Endothelial cell of umbilical vein (primary cell): ENCODE data around the gene CD72. TPM values are rescaled to one million over a fixed set of nuclear protein-coding genes. Genes with fewer than 3 reads are reported as not detected.

Experiments
- BruUV-seq: library from RNA; stranded (reverse); fragments of 400-500 nt; replicated peaks from 2 replicates; lab custom pipeline; 2021; lab: Mats Ljungman, UMichigan
- CTCF ChIA-PET: fragments of 300-600, 350-600 bp; sonication (Branson Sonifier 250); formaldehyde crosslinking; loops from one replicate; lab custom pipeline; 2021; ENCODE audit warnings: antibody characterized with exemption, inconsistent platforms; lab: Charles Lee
- POLR2A ChIA-PET: fragments of 300-600, 350-600 bp; sonication (Branson Sonifier 250); formaldehyde crosslinking; loops from one replicate; lab custom pipeline; 2021; ENCODE audit warnings: antibody characterized with exemption, inconsistent platforms; lab: Charles Lee
- DNase-seq: peaks from one replicate; pipeline ENCODE4 v3.0.0-alpha.2; 2011; ENCODE audit warnings: low read depth, low spot score
- FAIRE-seq: peaks from 2 replicates; lab custom pipeline; 2011; peaks lifted over from hg19 to GRCh38; lab: Jason Lieb, UNC
- H2AFZ ChIP-seq: 2 replicates; pipeline ENCODE4 v1.6.0; 2012; ENCODE audit warnings: low read depth, low read length, control low read depth, inconsistent platforms
- H3K27ac ChIP-seq: 2 replicates; pipeline ENCODE4 v1.5.1; 2011; ENCODE audit warnings: low read depth, mild to moderate bottlenecking, control low read depth, low read length, moderate library complexity; ENCODE audit not compliant: insufficient read depth
- H3K27me3 ChIP-seq, 2 experiments: 2 replicates each; pipeline versions ENCODE4 v1.6.0 to v1.6.1; 2011; ENCODE audit warnings: low read length in 2 of 2, mixed read lengths in 1 of 2; ENCODE audit not compliant: control insufficient read depth in 2 of 2, insufficient read depth in 2 of 2
- H3K36me3 ChIP-seq, 2 experiments: 2 replicates in 1 of 2; 3 replicates in 1 of 2; pipeline ENCODE4 v1.5.1; 2011; ENCODE audit warnings: low read length in 2 of 2, mild to moderate bottlenecking in 1 of 2, moderate library complexity in 1 of 2; ENCODE audit not compliant: control insufficient read depth in 2 of 2, insufficient read depth in 2 of 2; ENCODE audit errors: extremely low read depth in 1 of 2
- H3K4me1 ChIP-seq: 3 replicates; pipeline ENCODE4 v1.5.1; 2011; ENCODE audit warnings: mild to moderate bottlenecking, low read length; ENCODE audit not compliant: control insufficient read depth, insufficient read depth; ENCODE audit errors: extremely low read depth
- H3K4me2 ChIP-seq: 2 replicates; pipeline ENCODE4 v1.6.1; 2011; ENCODE audit warnings: low read length, control low read depth, mixed read lengths; ENCODE audit not compliant: insufficient read depth
- H3K4me3 ChIP-seq, 3 experiments: fragments of 200-600 bp in 1 of 3; sonication (generic), shearing (Covaris generic) in 1 of 3; replicated peaks in 1 of 3; 2 replicates each; pipeline ENCODE4 v1.5.1; 2011 to 2016; ENCODE audit warnings: control low read depth in 3 of 3, low read length in 3 of 3, mild to moderate bottlenecking in 2 of 3, inconsistent platforms in 1 of 3, low read depth in 1 of 3, moderate library complexity in 1 of 3; ENCODE audit not compliant: insufficient read depth in 1 of 3
- H3K79me2 ChIP-seq: 2 replicates; pipeline ENCODE4 v1.6.0; 2012; ENCODE audit warnings: low read length, inconsistent platforms; ENCODE audit not compliant: control insufficient read depth, insufficient read depth
- H3K9ac ChIP-seq: replicated peaks from 2 replicates; pipeline ENCODE3; 2011; ENCODE audit warnings: low read length, control low read depth; ENCODE audit not compliant: insufficient read depth; ENCODE audit errors: extremely low read depth
- H3K9me1 ChIP-seq: replicated peaks from 3 replicates; pipeline ENCODE4 v1.6.0; 2011; ENCODE audit warnings: mild to moderate bottlenecking, low read length; ENCODE audit not compliant: control insufficient read depth, insufficient read depth; ENCODE audit errors: extremely low read depth
- H3K9me3 ChIP-seq: replicated peaks from 2 replicates; pipeline ENCODE4 v1.5.1; 2012; ENCODE audit warnings: low read length, inconsistent platforms; ENCODE audit not compliant: control insufficient read depth, insufficient read depth
- H4K20me1 ChIP-seq: replicated peaks from 2 replicates; pipeline ENCODE3; 2011; ENCODE audit warnings: mild to moderate bottlenecking, low read length; ENCODE audit not compliant: control insufficient read depth, insufficient read depth; ENCODE audit errors: extremely low read depth
- EZH2 ChIP-seq: IDR thresholded peaks from 2 replicates; pipeline ENCODE4 v1.6.1; 2012; ENCODE audit warnings: borderline replicate concordance, low read depth, mild to moderate bottlenecking, moderate library complexity, low read length, inconsistent platforms; ENCODE audit not compliant: severe bottlenecking
- FOS ChIP-seq: IDR thresholded peaks from 2 replicates; pipeline ENCODE4 v1.6.1; 2011; ENCODE audit warnings: mild to moderate bottlenecking, low read length, moderate library complexity, borderline replicate concordance; ENCODE audit not compliant: insufficient read depth
- GATA2 ChIP-seq: IDR thresholded peaks from 2 replicates; pipeline ENCODE4 v1.7.0; 2011; ENCODE audit warnings: low read depth, mild to moderate bottlenecking, moderate library complexity, mixed read lengths, low read length; ENCODE audit not compliant: insufficient read length, insufficient read depth
- JUN ChIP-seq: IDR thresholded peaks from 2 replicates; pipeline ENCODE4 v1.6.1; 2011; ENCODE audit warnings: borderline replicate concordance, low read depth; ENCODE audit not compliant: insufficient read length, insufficient read depth
- MYC ChIP-seq: IDR thresholded peaks from one replicate; pipeline ENCODE4 v1.6.1; 2011; ENCODE audit warnings: mild to moderate bottlenecking, low read depth, low read length
- POLR2A ChIP-seq: IDR thresholded peaks from 2 replicates; pipeline ENCODE4 v1.6.1; 2012; ENCODE audit warnings: low read depth, mild to moderate bottlenecking, control low read depth, low read length
- POLR2AphosphoS5 ChIP-seq: IDR thresholded peaks from 2 replicates; pipeline ENCODE4 v1.6.1; 2012; ENCODE audit warnings: low read depth, mild to moderate bottlenecking, control low read depth, low read length, moderate library complexity; ENCODE audit not compliant: insufficient read depth
- dilution Hi-C: fragments of 300-500 bp; cut with MboI; formaldehyde crosslinking; loops from one replicate; pipeline ENCODE4 v1.15.0; 2019; ENCODE audit warnings: low sequenced_read_pairs; ENCODE audit not compliant: extremely low pct_ligation_motif_present
- intact Hi-C: fragments of 100-400 bp; cut with micrococcal nuclease; formaldehyde crosslinking; loops from one replicate; pipeline ENCODE4 v1.10.0; 2022
- polyA plus RNA-seq, 4 experiments: library from polyadenylated mRNA; depleted of rRNA in 3 of 4; stranded (reverse) in 3 of 4; unstranded in 1 of 4; fragments of >200 nt; gene quantifications; 2 replicates each; pipeline versions ENCODE4 v1.2.1 to v1.2.3, GENCODE V29; 2011 to 2012; ENCODE audit warnings: missing spikeins in 1 of 4
- total RNA-seq: library from RNA; stranded (reverse); gene quantifications from 2 replicates; pipeline ENCODE4 v1.2.3, GENCODE V29; 2021
- TF ChIP-seq, protein P1 (sequence below): IDR thresholded peaks from 2 replicates; pipeline ENCODE4 v1.6.1; 2011; ENCODE audit not compliant: insufficient read depth, insufficient read length
- TF ChIP-seq, protein P2 (sequence below), 2 donors: IDR thresholded peaks; 1 replicate in 1 of 2; 2 replicates in 1 of 2; pipeline ENCODE4 v1.5.1; 2011; ENCODE audit warnings: low read length in 2 of 2, mild to moderate bottlenecking in 2 of 2, moderate library complexity in 2 of 2, control low read depth in 1 of 2, inconsistent platforms in 1 of 2, low read depth in 1 of 2; ENCODE audit not compliant: insufficient read depth in 1 of 2; ENCODE audit errors: extremely low read depth in 1 of 2

The CD72 gene
- total and polyA plus RNA-seq, 2 donors (not counting 3 experiments of a cell fraction or from before 2014, with no cell fraction given): 0.39 TPM; not detected in 1

DNA sequence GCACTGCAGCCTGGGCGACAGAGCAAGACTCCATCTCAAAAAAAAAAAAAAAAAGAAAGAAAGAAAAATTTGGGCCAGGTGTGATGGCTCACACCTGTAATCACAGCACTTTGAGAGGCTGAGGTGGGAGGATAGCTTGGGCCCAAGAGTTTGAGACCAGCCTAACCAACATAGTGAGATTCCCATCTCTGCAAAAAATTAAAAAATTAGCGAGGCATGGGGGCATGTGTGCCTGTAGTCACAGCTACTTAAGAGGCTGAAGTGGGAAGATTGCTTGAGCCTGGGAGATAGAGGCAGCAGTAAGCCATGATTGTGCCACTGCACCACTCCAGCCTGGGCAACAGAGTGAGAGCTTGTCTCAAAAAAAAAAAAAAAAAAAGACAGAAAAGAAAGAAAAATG lies 35.4 kb upstream of the CD72 start:
- dilution Hi-C loops: no loop called here
- Histone ChIP-seq H3K4me1 (no peaks in the 10 kb centered on the region), H2AFZ (no peak overlapping the region), H3K9me1 (no peaks in the 10 kb centered on the region), H3K27ac (no peak overlapping the region), H3K4me3 (no peak overlapping the region), H3K9ac (no peak overlapping the region), H3K27me3 (peaks cover 0 to 2% of the 10 kb centered on the region in 2 experiments), H4K20me1 (no peaks in the 10 kb centered on the region), H3K4me2 (no peak overlapping the region), H3K9me3 (no peaks in the 10 kb centered on the region), H3K36me3 (no peaks in the 10 kb centered on the region), H3K79me2 (no peaks in the 10 kb centered on the region)
- no TSS peak for BruUV-seq
- FAIRE-seq (no peak), DNase-seq (no peak)
- TF ChIP-seq MYC: no peak
- TF ChIP-seq POLR2AphosphoS5: no peak
- TF ChIP-seq, protein P1, sequence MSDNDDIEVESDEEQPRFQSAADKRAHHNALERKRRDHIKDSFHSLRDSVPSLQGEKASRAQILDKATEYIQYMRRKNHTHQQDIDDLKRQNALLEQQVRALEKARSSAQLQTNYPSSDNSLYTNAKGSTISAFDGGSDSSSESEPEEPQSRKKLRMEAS: no peak
- no peak for TF ChIP-seq FOS
- TF ChIP-seq, protein P2, sequence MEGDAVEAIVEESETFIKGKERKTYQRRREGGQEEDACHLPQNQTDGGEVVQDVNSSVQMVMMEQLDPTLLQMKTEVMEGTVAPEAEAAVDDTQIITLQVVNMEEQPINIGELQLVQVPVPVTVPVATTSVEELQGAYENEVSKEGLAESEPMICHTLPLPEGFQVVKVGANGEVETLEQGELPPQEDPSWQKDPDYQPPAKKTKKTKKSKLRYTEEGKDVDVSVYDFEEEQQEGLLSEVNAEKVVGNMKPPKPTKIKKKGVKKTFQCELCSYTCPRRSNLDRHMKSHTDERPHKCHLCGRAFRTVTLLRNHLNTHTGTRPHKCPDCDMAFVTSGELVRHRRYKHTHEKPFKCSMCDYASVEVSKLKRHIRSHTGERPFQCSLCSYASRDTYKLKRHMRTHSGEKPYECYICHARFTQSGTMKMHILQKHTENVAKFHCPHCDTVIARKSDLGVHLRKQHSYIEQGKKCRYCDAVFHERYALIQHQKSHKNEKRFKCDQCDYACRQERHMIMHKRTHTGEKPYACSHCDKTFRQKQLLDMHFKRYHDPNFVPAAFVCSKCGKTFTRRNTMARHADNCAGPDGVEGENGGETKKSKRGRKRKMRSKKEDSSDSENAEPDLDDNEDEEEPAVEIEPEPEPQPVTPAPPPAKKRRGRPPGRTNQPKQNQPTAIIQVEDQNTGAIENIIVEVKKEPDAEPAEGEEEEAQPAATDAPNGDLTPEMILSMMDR (IDR thresholded peaks at IDR 0.05; ENCODE audit: extremely low read depth in 1 of 2, insufficient read depth in 1 of 2, low read depth in 1 of 2, low read length in 2 of 2): no peak
- TF ChIP-seq EZH2: no peak
- TF ChIP-seq GATA2: no peak
- no peak for TF ChIP-seq POLR2A
- TF ChIP-seq JUN: no peak
- ChIA-PET POLR2A (no interaction called here), CTCF (interaction anchor here (1.5 kb wide), 1 partner anchor 43 kb away, joined by 3 read pairs; no protein-coding TSS in a partner anchor)
- intact Hi-C loops: no loop called here
